HG02852 (cell line): ENCODE measurements around the gene UBE4A.

Experiments
- ATAC-seq: cut with Tn5 transposase; IDR thresholded peaks from one replicate; pipeline ENCODE4 v1.9.1; 2021; ENCODE audit warnings: mild to moderate bottlenecking, moderate library complexity; ENCODE audit not compliant: unreplicated experiment

Gene UBE4A

GRCh38 chr11:118341815-118342489, 17.4 kb upstream of the UBE4A start:
- ATAC-seq, result no peak

- no peak for ATAC-seq
Observed at GRCh38 chr11:118342503-118343161, 16.8 kb upstream of the UBE4A start, which contains the start of gene CD3D. Gene CD3D (minus strand): TSS chr11:118342705. CDS start chr11:118342607, 98 bp downstream.

GRCh38 chr11:118343248-118343647, 16.2 kb upstream of the UBE4A start:
- no peak for ATAC-seq

GRCh38 chr11:118343981-118344515, 15.4 kb upstream of the UBE4A start, which contains the start of gene CD3G:
Gene CD3G (plus strand): TSS chr11:118344344. CDS start chr11:118344424, 80 bp downstream.
- no peak for ATAC-seq

- no peak for ATAC-seq
Observed at GRCh38 chr11:118349475-118349874, 9.9 kb upstream of the UBE4A start.

- no peak for ATAC-seq
Observed at GRCh38 chr11:118353084-118353710, 6.2 kb upstream of the UBE4A start.

GRCh38 chr11:118358071-118358470, 1.3 kb upstream of the UBE4A start:
- no peak for ATAC-seq

GRCh38 chr11:118364956-118365615, 5.7 kb downstream of the UBE4A start:
- no peak for ATAC-seq

GRCh38 chr11:118366287-118366686, 6.9 kb downstream of the UBE4A start:
- no peak for ATAC-seq

- ATAC-seq, result no peak
Observed at GRCh38 chr11:118370774-118371173, 11.4 kb downstream of the UBE4A start.

GRCh38 chr11:118373263-118373662, 13.9 kb downstream of the UBE4A start:
- ATAC-seq, result no peak

GRCh38 chr11:118373871-118374270, 14.5 kb downstream of the UBE4A start:
- no peak for ATAC-seq

GRCh38 chr11:118374729-118375128, 15.3 kb downstream of the UBE4A start:
- no peak for ATAC-seq

- no peak for ATAC-seq
Observed at GRCh38 chr11:118375978-118376377, 16.6 kb downstream of the UBE4A start.

GRCh38 chr11:118379497-118379896, 20.1 kb downstream of the UBE4A start:
- no peak for ATAC-seq

GRCh38 chr11:118380571-118380970, 21.2 kb downstream of the UBE4A start:
- ATAC-seq, result no peak

GRCh38 chr11:118382954-118383353, 23.6 kb downstream of the UBE4A start:
- ATAC-seq, result no peak

- ATAC-seq, result no peak
Observed at GRCh38 chr11:118383657-118384056, 24.3 kb downstream of the UBE4A start.

- ATAC-seq, result no peak
Observed at GRCh38 chr11:118396097-118396501, 36.7 kb downstream of the UBE4A start.

- ATAC-seq, result no peak
Observed at GRCh38 chr11:118397448-118397847, 38.0 kb downstream of the UBE4A start.
